IPS-20b (cell line): ENCODE data around the gene DSCAM.

Source experiments
- H3K27ac ChIP-seq: one replicate; pipeline ENCODE4 v1.5.1; 2013; ENCODE audit warnings: low read length
- H3K27me3 ChIP-seq: 2 replicates; pipeline ENCODE4 v1.6.1; 2013; ENCODE audit warnings: mild to moderate bottlenecking, low read length, inconsistent platforms; ENCODE audit not compliant: insufficient read depth
- H3K36me3 ChIP-seq: 2 replicates; pipeline ENCODE4 v1.6.1; 2013; ENCODE audit warnings: low read depth, mild to moderate bottlenecking, inconsistent platforms, low read length, moderate library complexity; ENCODE audit not compliant: insufficient read depth
- H3K4me1 ChIP-seq: 2 replicates; pipeline ENCODE4 v1.6.1; 2013; ENCODE audit warnings: mild to moderate bottlenecking, control low read depth, inconsistent platforms, low read length, moderate library complexity; ENCODE audit not compliant: insufficient read depth
- H3K4me3 ChIP-seq: 2 replicates; pipeline ENCODE4 v1.5.1; 2013; ENCODE audit warnings: mild to moderate bottlenecking, low read length, inconsistent platforms
- H3K9ac ChIP-seq: 2 replicates; pipeline ENCODE4 v1.6.1; 2013; ENCODE audit warnings: low read depth, mild to moderate bottlenecking, inconsistent platforms, low read length, moderate library complexity
- H3K9me3 ChIP-seq: 2 replicates; pipeline ENCODE4 v1.6.1; 2013; ENCODE audit warnings: mild to moderate bottlenecking, low read depth, low read length, inconsistent platforms; ENCODE audit not compliant: insufficient read depth

The DSCAM gene

GRCh38 chr21:40797891-40798290 is 49.1 kb downstream of the DSCAM start:
- Histone ChIP-seq H3K27me3 (no peaks in the 10 kb centered on the region), H3K36me3 (no peaks in the 10 kb centered on the region), H3K27ac (no peak overlapping the region), H3K9me3 (peaks cover 28% of the 10 kb centered on the region), H3K9ac (no peak overlapping the region), H3K4me3 (no peak overlapping the region), H3K4me1 (no peaks in the 10 kb centered on the region)

- no peak overlapping the region for H3K9ac ChIP-seq
- no peak overlapping the region for H3K4me3 ChIP-seq
- no peaks in the 10 kb centered on the region for H3K27me3 ChIP-seq
- peaks cover 28% of the 10 kb centered on the region for H3K9me3 ChIP-seq
- no peak overlapping the region for H3K27ac ChIP-seq
- H3K36me3 ChIP-seq: no peaks in the 10 kb centered on the region
- H3K4me1 ChIP-seq: no peaks in the 10 kb centered on the region
These were observed 49.5 kb downstream of the DSCAM start for GRCh38 chr21:40797410-40797809.

- no peak overlapping the region for H3K9ac ChIP-seq
- no peak overlapping the region for H3K27ac ChIP-seq
- peaks cover 25% of the 10 kb centered on the region for H3K9me3 ChIP-seq
- no peaks in the 10 kb centered on the region for H3K36me3 ChIP-seq
- H3K27me3 ChIP-seq: no peaks in the 10 kb centered on the region
- no peaks in the 10 kb centered on the region for H3K4me1 ChIP-seq
- no peak overlapping the region for H3K4me3 ChIP-seq
These were observed 50.5 kb downstream of the DSCAM start for GRCh38 chr21:40796464-40796863.

GRCh38 chr21:40795313-40795712 is 51.6 kb downstream of the DSCAM start:
- Histone ChIP-seq H3K27ac (no peak overlapping the region), H3K4me1 (no peaks in the 10 kb centered on the region), H3K9ac (no peak overlapping the region), H3K27me3 (no peaks in the 10 kb centered on the region), H3K36me3 (no peaks in the 10 kb centered on the region), H3K9me3 (peaks cover 18% of the 10 kb centered on the region), H3K4me3 (no peak overlapping the region)

- H3K36me3 ChIP-seq: no peaks in the 10 kb centered on the region
- no peaks in the 10 kb centered on the region for H3K4me1 ChIP-seq
- no peaks in the 10 kb centered on the region for H3K27me3 ChIP-seq
- H3K9ac ChIP-seq: no peak overlapping the region
- H3K9me3 ChIP-seq: 0 out of 2 replicates have a peak, but pooled peaks cover 1% of the 10 kb centered on the region
- H3K27ac ChIP-seq: no peak overlapping the region
- no peak overlapping the region for H3K4me3 ChIP-seq
These were observed 54.1 kb downstream of the DSCAM start for GRCh38 chr21:40792691-40793456.

GRCh38 chr21:40788635-40789034 is 58.3 kb downstream of the DSCAM start:
- H3K27ac ChIP-seq: no peak overlapping the region
- H3K9me3 ChIP-seq: no peaks in the 10 kb centered on the region
- H3K4me1 ChIP-seq: no peaks in the 10 kb centered on the region
- H3K27me3 ChIP-seq: no peaks in the 10 kb centered on the region
- H3K36me3 ChIP-seq: no peaks in the 10 kb centered on the region
- H3K4me3 ChIP-seq: no peak overlapping the region
- no peak overlapping the region for H3K9ac ChIP-seq

GRCh38 chr21:40783404-40783803 is 63.6 kb downstream of the DSCAM start:
- H3K27ac ChIP-seq: no peak overlapping the region
- no peak overlapping the region for H3K4me3 ChIP-seq
- H3K27me3 ChIP-seq: no peaks in the 10 kb centered on the region
- H3K9me3 ChIP-seq: no peaks in the 10 kb centered on the region
- H3K36me3 ChIP-seq: no peaks in the 10 kb centered on the region
- H3K9ac ChIP-seq: no peak overlapping the region
- H3K4me1 ChIP-seq: no peaks in the 10 kb centered on the region

- Histone ChIP-seq H3K36me3 (no peaks in the 10 kb centered on the region), H3K4me1 (no peaks in the 10 kb centered on the region), H3K27ac (no peak overlapping the region), H3K27me3 (no peaks in the 10 kb centered on the region), H3K9me3 (no peaks in the 10 kb centered on the region), H3K4me3 (no peak overlapping the region), H3K9ac (no peak overlapping the region)
These were observed 76.4 kb downstream of the DSCAM start for GRCh38 chr21:40770435-40771055.

GRCh38 chr21:40769231-40769630 is 77.7 kb downstream of the DSCAM start:
- H3K27me3 ChIP-seq: no peaks in the 10 kb centered on the region
- no peak overlapping the region for H3K4me3 ChIP-seq
- H3K9me3 ChIP-seq: no peaks in the 10 kb centered on the region
- H3K36me3 ChIP-seq: no peaks in the 10 kb centered on the region
- H3K4me1 ChIP-seq: no peaks in the 10 kb centered on the region
- H3K27ac ChIP-seq: no peak overlapping the region
- no peak overlapping the region for H3K9ac ChIP-seq

GRCh38 chr21:40768056-40768455 is 78.9 kb downstream of the DSCAM start:
- Histone ChIP-seq H3K27me3 (no peaks in the 10 kb centered on the region), H3K36me3 (no peaks in the 10 kb centered on the region), H3K4me1 (no peaks in the 10 kb centered on the region), H3K9me3 (no peaks in the 10 kb centered on the region), H3K9ac (no peak overlapping the region), H3K4me3 (no peak overlapping the region), H3K27ac (no peak overlapping the region)

GRCh38 chr21:40766381-40766780 is 80.6 kb downstream of the DSCAM start:
- H3K27ac ChIP-seq: no peak overlapping the region
- no peaks in the 10 kb centered on the region for H3K4me1 ChIP-seq
- H3K36me3 ChIP-seq: no peaks in the 10 kb centered on the region
- H3K4me3 ChIP-seq: no peak overlapping the region
- H3K27me3 ChIP-seq: no peaks in the 10 kb centered on the region
- H3K9ac ChIP-seq: no peak overlapping the region
- H3K9me3 ChIP-seq: no peaks in the 10 kb centered on the region

GRCh38 chr21:40765811-40766210 is 81.1 kb downstream of the DSCAM start:
- Histone ChIP-seq H3K27me3 (no peaks in the 10 kb centered on the region), H3K4me3 (no peak overlapping the region), H3K9ac (no peak overlapping the region), H3K9me3 (no peaks in the 10 kb centered on the region), H3K27ac (no peak overlapping the region), H3K36me3 (no peaks in the 10 kb centered on the region), H3K4me1 (no peaks in the 10 kb centered on the region)
